GM12878 (cell line): ENCODE results near the gene ARHGAP1. TPM values are rescaled to one million over a fixed set of nuclear protein-coding genes. Genes with fewer than 3 reads are reported as not detected.
A peak's percentile ranks its signal among the peaks of the same experiment; 100 is the strongest.

Source experiments
- ATAC-seq: fragments of 200-7000 bp; cut with Tn5 transposase; 3 replicates; pipeline ENCODE4 v1.9.1; 2020; ENCODE audit warnings: mild to moderate bottlenecking, moderate library complexity
- BruUV-seq: library from RNA; stranded (reverse); fragments of 400-500 nt; replicated peaks from 2 replicates; lab custom pipeline; 2021; lab: Mats Ljungman, UMichigan
- CTCF ChIA-PET: fragments of 300-600 bp; sonication (Branson Sonifier 250); formaldehyde crosslinking; extraction: SDS; loops from one replicate; lab custom pipeline; 2021; ENCODE audit warnings: inconsistent platforms; lab: Yijun Ruan, JAX
- POLR2A ChIA-PET: fragments of 350-600 bp; formaldehyde crosslinking; extraction: SDS; loops from one replicate; lab custom pipeline; 2021; ENCODE audit warnings: inconsistent platforms; lab: Charles Lee
- RAD21 ChIA-PET: fragments of 300-600 bp; sonication (Branson Sonifier 250); formaldehyde crosslinking; loops from one replicate; lab custom pipeline; 2023; ENCODE audit warnings: antibody characterized with exemption; ENCODE audit not compliant: unreplicated experiment; lab: Charles Lee
- SMC1A ChIA-PET: fragments of 300-600 bp; sonication (Branson Sonifier 250); formaldehyde crosslinking; loops from one replicate; lab custom pipeline; 2023; ENCODE audit not compliant: unreplicated experiment, uncharacterized antibody; lab: Charles Lee
- DNase-seq: peaks from one replicate; pipeline ENCODE4 v3.0.0-alpha.2; 2011; ENCODE audit warnings: low read depth, low spot score
- FAIRE-seq: peaks from 3 replicates; lab custom pipeline; 2011; peaks lifted over from hg19 to GRCh38; lab: Jason Lieb, UNC
- H2AFZ ChIP-seq: 2 replicates; pipeline ENCODE4 v1.6.0; 2011; ENCODE audit warnings: low read depth, low read length, control low read depth; ENCODE audit not compliant: control insufficient read depth
- H3K27ac ChIP-seq: 2 replicates; pipeline ENCODE4 v1.5.1; 2011; ENCODE audit warnings: control low read depth; ENCODE audit not compliant: control insufficient read depth, insufficient read depth
- H3K27me3 ChIP-seq, 2 experiments: replicated peaks in 1 of 2; 2 replicates each; pipeline versions ENCODE4 v1.6.0 to v1.6.1; 2011; ENCODE audit warnings: low read length in 1 of 2; ENCODE audit not compliant: control insufficient read depth in 2 of 2, insufficient read depth in 2 of 2
- H3K36me3 ChIP-seq, 2 experiments: 2 replicates each; pipeline ENCODE4 v1.5.1; 2011; ENCODE audit warnings: low read length in 1 of 2; ENCODE audit not compliant: control insufficient read depth in 2 of 2, insufficient read depth in 2 of 2
- H3K4me1 ChIP-seq: 2 replicates; pipeline ENCODE4 v1.6.1; 2011; ENCODE audit warnings: mild to moderate bottlenecking, low read length, moderate library complexity, mixed read lengths; ENCODE audit not compliant: control insufficient read depth, insufficient read depth
- H3K4me2 ChIP-seq: 2 replicates; pipeline ENCODE4 v1.6.0; 2011; ENCODE audit warnings: control low read depth; ENCODE audit not compliant: control insufficient read depth, insufficient read depth
- H3K4me3 ChIP-seq: fragments of 200-600 bp; sonication (generic); 2 replicates; pipeline ENCODE4 v1.5.1; 2016
- H3K79me2 ChIP-seq: 2 replicates; pipeline ENCODE4 v1.6.0; 2011; ENCODE audit warnings: low read length; ENCODE audit not compliant: control insufficient read depth, insufficient read depth
- H3K9ac ChIP-seq: 2 replicates; pipeline ENCODE4 v1.8.0; 2011; ENCODE audit warnings: low read length, control low read depth, mixed read lengths; ENCODE audit not compliant: control insufficient read depth, insufficient read depth
- H3K9me3 ChIP-seq: replicated peaks from 3 replicates; pipeline ENCODE4 v1.5.1; 2011; ENCODE audit warnings: mild to moderate bottlenecking, low read length; ENCODE audit not compliant: control insufficient read depth, insufficient read depth
- H4K20me1 ChIP-seq: 2 replicates; pipeline ENCODE4 v1.6.0; 2011; ENCODE audit not compliant: control insufficient read depth, insufficient read depth
- ATF2 ChIP-seq: IDR thresholded peaks from 2 replicates; pipeline ENCODE4 v1.6.1; 2012; ENCODE audit warnings: low read length, inconsistent platforms
- BRCA1 ChIP-seq: IDR thresholded peaks from 2 replicates; pipeline ENCODE4 v1.6.1; 2011; ENCODE audit warnings: low read depth, low read length, improper control_type of control experiment
- CHD1 ChIP-seq: IDR thresholded peaks from 2 replicates; pipeline ENCODE4 v1.6.1; 2012; ENCODE audit warnings: low read depth, low read length, improper control_type of control experiment
- EED ChIP-seq: sonication (generic); IDR thresholded peaks from 2 replicates; pipeline ENCODE4 v1.6.1; 2016; ENCODE audit warnings: antibody characterized with exemption, low read depth
- MYC ChIP-seq: IDR thresholded peaks from 2 replicates; pipeline ENCODE4 v1.6.1; 2011; ENCODE audit warnings: mild to moderate bottlenecking, low read length, moderate library complexity, inconsistent platforms; ENCODE audit not compliant: insufficient read depth, insufficient replicate concordance, insufficient read length, severe bottlenecking
- PML ChIP-seq: IDR thresholded peaks from 2 replicates; pipeline ENCODE4 v1.6.1; 2012; ENCODE audit warnings: low read length, inconsistent platforms
- RUNX3 ChIP-seq: IDR thresholded peaks from 2 replicates; pipeline ENCODE4 v1.6.1; 2012; ENCODE audit warnings: low read length, inconsistent platforms
- SMARCA5 ChIP-seq: fragments of 450-650 bp; IDR thresholded peaks from 2 replicates; pipeline ENCODE4 v1.6.1; 2017; ENCODE audit warnings: mild to moderate bottlenecking
- TCF3 ChIP-seq: IDR thresholded peaks from 2 replicates; pipeline ENCODE4 v1.6.1; 2012; ENCODE audit warnings: low read depth, mild to moderate bottlenecking, low read length, borderline replicate concordance; ENCODE audit not compliant: insufficient read depth
- WGBS: methylation state at CpG from one replicate; pipeline ENCODE4 v1.1.6; 2016; ENCODE audit warnings: low lambda C conversion rate; ENCODE audit not compliant: insufficient replicate concordance, insufficient coverage; ENCODE audit errors: missing lambda C conversion rate; 5-methylcytosine and 5-hydroxymethylcytosine counted together
- in situ Hi-C: fragments of 300-500 bp; cut with MboI; formaldehyde crosslinking; loops from 9 replicates; pipeline ENCODE4 v1.14.3; 2018; ENCODE audit warnings: mixed read lengths
- intact Hi-C: fragments of 100-400 bp; cut with micrococcal nuclease; formaldehyde crosslinking; loops from one replicate; pipeline ENCODE4 v1.14.2; 2022; ENCODE audit not compliant: unreplicated experiment
- polyA plus RNA-seq, 11 experiments: library from polyadenylated mRNA; depleted of rRNA in 4 of 11; unstranded in 6 of 11; stranded (reverse) in 5 of 11; fragments of >200 nt; fragmentation: Nextera tagmentation in 4 of 11; fragmentation: Illumina TruSeq in 1 of 11; extraction: Ambion mirVana in 4 of 11; extraction: Trizol in 1 of 11; gene quantifications; 1 replicate in 1 of 11; 2 replicates in 10 of 11; pipeline versions ENCODE4 v1.2.1 to v1.2.3, GENCODE V29; 2011 to 2016; ENCODE audit warnings: inconsistent platforms in 2 of 11, missing spikeins in 2 of 11, low read depth in 1 of 11
- total RNA-seq, 4 experiments: library from RNA; depleted of rRNA in 3 of 4; stranded (reverse); fragments of >200 nt in 3 of 4; fragmentation: Illumina TruSeq in 1 of 4; extraction: Trizol in 1 of 4; gene quantifications; 2 replicates each; pipeline versions ENCODE4 v1.2.1 to v1.2.3, GENCODE V29; 2013 to 2021

Gene ARHGAP1
- total and polyA plus RNA-seq, 10 of the 15 experiments (the other 5 are each of a cell fraction or from before 2014, with no cell fraction given) = 4.3 to 45.5 (median 23.2) TPM

- TF ChIP-seq MYC (no peak), ATF2 (no peak), EED (no peak)
Observed at GRCh38 chr11:46684367-46684766, 16.1 kb downstream of the ARHGAP1 start (continued).

GRCh38 chr11:46682773-46683752 is 17.4 kb downstream of the ARHGAP1 start:
- DNase-seq (no peak), ATAC-seq (no peak), FAIRE-seq (no peak)
- Histone ChIP-seq H3K79me2 (no peaks in the 10 kb centered on the region), H3K36me3 (peaks cover 6 to 28% of the 10 kb centered on the region in 2 experiments; a peak in 3 of 4 replicates), H2AFZ (no peak overlapping the region), H3K27ac (no peak overlapping the region), H3K27me3 (no peaks in the 10 kb centered on the region), H3K4me1 (no peaks in the 10 kb centered on the region), H3K9ac (no peak overlapping the region), H3K4me2 (no peak overlapping the region), H3K9me3 (no peaks in the 10 kb centered on the region), H4K20me1 (no peaks in the 10 kb centered on the region), H3K4me3 (no peak overlapping the region)
- ChIA-PET POLR2A (no interaction called here), CTCF (no interaction called here), RAD21 (no interaction called here), SMC1A (no interaction called here)
- intact Hi-C loops (no loop called here), in situ Hi-C loops (no loop called here)
- TF ChIP-seq RUNX3 (no peak), PML (no peak), CHD1 (no peak), BRCA1 (no peak), TCF3 (no peak), SMARCA5 (0 out of 2 replicates have a peak, but pooled peaks have one; percentile 30)
- no TSS peak for BruUV-seq
- WGBS = 99% methylated on average over 10 of the region's 11 CpGs
